Esophagus squamous epithelium (tissue), 5 donors: ENCODE measurements around the gene CSNK1G1. TPM values are rescaled to one million over a fixed set of nuclear protein-coding genes. Genes with fewer than 3 reads are reported as not detected.

Experiments
- DNase-seq: peaks from one replicate; lab custom pipeline; 2025; lab: John Stamatoyannopoulos, UW
- H3K27ac ChIP-seq, 4 donors: fragments of 200-600 bp; sonication (generic); one replicate each; pipeline ENCODE4 v1.5.1; 2016 to 2019; ENCODE audit warnings: mild to moderate bottlenecking in 1 of 4
- H3K27me3 ChIP-seq, 4 donors: fragments of 200-600 bp; sonication (generic); 1 replicate in 3 of 4; 2 replicates in 1 of 4; pipeline versions ENCODE4 v1.5.1 to v1.6.0; 2017 to 2021; ENCODE audit warnings: antibody characterized with exemption in 1 of 4
- H3K36me3 ChIP-seq, 3 donors: fragments of 200-600 bp; sonication (generic); one replicate each; pipeline ENCODE4 v1.5.1; 2016 to 2019
- H3K4me1 ChIP-seq, 3 donors: fragments of 200-600 bp; sonication (generic); one replicate each; pipeline ENCODE4 v1.5.1; 2017 to 2019
- H3K4me3 ChIP-seq, 4 donors: fragments of 200-600 bp; sonication (generic); 1 replicate in 3 of 4; 2 replicates in 1 of 4; pipeline ENCODE4 v1.5.1; 2016 to 2019; ENCODE audit warnings: mild to moderate bottlenecking in 2 of 4, moderate library complexity in 1 of 4
- H3K9me3 ChIP-seq, 3 donors: fragments of 200-600 bp; sonication (generic); one replicate each; pipeline ENCODE4 v1.5.1; 2016 to 2019
- POLR2A ChIP-seq, 4 donors: fragments of 450-650 bp; IDR thresholded peaks; one replicate each; pipeline ENCODE4 v1.6.1; 2017; ENCODE audit warnings: antibody characterized with exemption in 4 of 4, mild to moderate bottlenecking in 4 of 4, moderate library complexity in 3 of 4
- WGBS, 2 donors: methylation state at CpG; one replicate each; pipeline ENCODE4 v1.1.5; 2018; 5-methylcytosine and 5-hydroxymethylcytosine counted together
- intact Hi-C: fragments of 100-400 bp; cut with DNase I; formaldehyde crosslinking; loops from one replicate; pipeline ENCODE4 v1.15.0; 2022
- total RNA-seq, 4 donors: library from RNA; depleted of rRNA; stranded (reverse); fragments of >200 nt; gene quantifications; one replicate each; pipeline ENCODE4 v1.1.0, GENCODE V29; 2016
- TF ChIP-seq, protein P1 (sequence below), 6 experiments: fragments of 450-650 bp in 4 of 6; fragments of 200-600 bp in 2 of 6; sonication (generic) in 2 of 6; IDR thresholded peaks; one replicate each; pipeline ENCODE4 v1.5.1; 2016 to 2019; ENCODE audit warnings: antibody characterized with exemption in 6 of 6, mild to moderate bottlenecking in 4 of 6, moderate library complexity in 4 of 6
- donor health status: DM: yes; HTN: yes; CAD: no.

The CSNK1G1 gene
- total RNA-seq, 4 donors from 2014 or later, result 15.0 to 21.4 (median 16.8) TPM

DNA sequence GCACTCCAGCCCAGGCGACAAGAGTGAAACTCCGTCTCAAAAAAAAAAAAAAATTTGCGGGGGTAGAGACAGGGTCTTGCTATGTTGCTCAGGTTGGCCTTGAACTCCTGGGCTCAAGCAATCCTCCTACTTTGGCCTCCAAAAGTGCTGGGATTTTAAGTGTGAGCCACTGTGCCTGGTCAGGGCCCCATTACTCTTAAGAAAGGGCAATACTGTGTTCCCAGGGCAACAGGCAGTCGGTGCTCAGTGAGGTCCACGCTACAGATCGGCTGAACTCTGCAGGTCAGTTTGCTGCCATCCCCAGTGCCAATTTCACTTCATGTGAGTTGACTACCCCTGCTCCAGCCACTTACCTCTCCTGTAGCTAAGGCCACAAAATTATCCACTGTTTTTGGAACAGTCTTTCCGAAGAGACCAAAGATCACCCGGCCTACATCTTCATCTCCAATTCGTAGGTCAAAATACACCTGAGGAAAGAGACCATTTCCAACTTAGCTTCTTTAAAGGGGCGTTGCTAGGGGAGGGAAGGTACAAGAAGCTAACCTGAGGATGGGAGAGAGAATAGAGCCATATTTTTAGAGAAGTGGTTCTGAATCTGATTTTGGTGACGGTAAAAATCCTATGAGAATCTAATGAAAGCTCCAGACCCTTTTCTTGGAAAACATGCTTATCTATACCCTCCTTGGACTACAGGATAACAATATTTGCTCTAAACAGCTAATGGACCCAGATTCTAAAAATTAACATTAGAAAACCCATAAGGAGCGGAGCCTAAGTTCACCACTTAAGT is 194.1 kb downstream of the CSNK1G1 start:
- WGBS, 2 donors, result 41 to 42% methylated on average over 11 of the region's 12 CpGs
- peaks cover 37 to 50% (median 42%) of the 10 kb centered on the region in 3 donors for H3K36me3 ChIP-seq

DNA sequence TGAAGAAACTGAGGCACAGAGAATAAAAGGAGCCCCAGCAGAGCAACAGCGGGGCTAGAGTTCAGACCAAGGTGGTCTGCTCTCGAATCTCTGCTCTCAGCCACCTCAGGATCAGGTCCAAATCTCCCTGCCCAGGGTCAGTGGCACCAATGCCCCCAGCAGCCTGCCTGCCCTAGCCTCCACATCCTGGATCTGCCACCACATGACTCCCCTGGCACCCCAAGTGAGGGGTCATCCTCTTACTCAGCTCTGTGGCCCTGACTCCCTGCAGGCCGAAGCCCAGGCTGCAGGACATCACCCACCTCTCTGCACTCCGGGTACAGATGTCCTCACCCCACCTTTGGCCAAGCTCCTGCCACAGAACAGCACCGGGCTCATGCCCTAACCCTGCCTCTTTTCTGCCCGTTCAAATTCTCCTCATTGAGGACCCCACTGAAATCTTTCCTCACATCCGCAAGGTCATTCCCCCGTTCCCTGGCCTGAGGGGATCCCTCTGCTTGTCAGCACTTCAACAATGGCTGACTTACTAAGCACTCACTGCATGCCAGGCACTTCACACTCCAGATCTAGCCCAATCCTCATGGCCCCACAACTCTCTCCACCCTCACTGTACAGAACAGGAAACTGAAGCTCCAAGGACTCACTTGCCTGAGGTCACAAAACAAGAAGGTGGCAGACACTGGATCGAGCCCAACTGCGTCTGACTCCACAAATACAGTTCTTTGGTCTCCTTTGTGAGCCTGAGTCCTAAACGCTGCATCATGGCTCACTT is 197.4 kb downstream of the CSNK1G1 start:
- H3K27ac ChIP-seq, result no peak overlapping the region
- intact Hi-C loops, result loop anchor here (10.0 kb wide), 2 partner anchors 54 to 196 kb away; partner anchors contain the start of gene CSNK1G1
- H3K9me3 ChIP-seq, result no peaks in the 10 kb centered on the region
- TF ChIP-seq POLR2A (IDR thresholded peaks at IDR 0.05), result no peak
- TF ChIP-seq, protein P1, sequence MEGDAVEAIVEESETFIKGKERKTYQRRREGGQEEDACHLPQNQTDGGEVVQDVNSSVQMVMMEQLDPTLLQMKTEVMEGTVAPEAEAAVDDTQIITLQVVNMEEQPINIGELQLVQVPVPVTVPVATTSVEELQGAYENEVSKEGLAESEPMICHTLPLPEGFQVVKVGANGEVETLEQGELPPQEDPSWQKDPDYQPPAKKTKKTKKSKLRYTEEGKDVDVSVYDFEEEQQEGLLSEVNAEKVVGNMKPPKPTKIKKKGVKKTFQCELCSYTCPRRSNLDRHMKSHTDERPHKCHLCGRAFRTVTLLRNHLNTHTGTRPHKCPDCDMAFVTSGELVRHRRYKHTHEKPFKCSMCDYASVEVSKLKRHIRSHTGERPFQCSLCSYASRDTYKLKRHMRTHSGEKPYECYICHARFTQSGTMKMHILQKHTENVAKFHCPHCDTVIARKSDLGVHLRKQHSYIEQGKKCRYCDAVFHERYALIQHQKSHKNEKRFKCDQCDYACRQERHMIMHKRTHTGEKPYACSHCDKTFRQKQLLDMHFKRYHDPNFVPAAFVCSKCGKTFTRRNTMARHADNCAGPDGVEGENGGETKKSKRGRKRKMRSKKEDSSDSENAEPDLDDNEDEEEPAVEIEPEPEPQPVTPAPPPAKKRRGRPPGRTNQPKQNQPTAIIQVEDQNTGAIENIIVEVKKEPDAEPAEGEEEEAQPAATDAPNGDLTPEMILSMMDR (IDR thresholded peaks at IDR 0.05), result no peak
- DNase-seq, result no peak
- no peaks in the 10 kb centered on the region for H3K27me3 ChIP-seq
- peaks cover 50 to 79% (median 64%) of the 10 kb centered on the region in 3 donors for H3K36me3 ChIP-seq
- peaks cover 18 to 56% (median 30%) of the 10 kb centered on the region in 3 donors for H3K4me1 ChIP-seq
- 85 to 92% methylated on average over 8 to 11 of the region's 11 CpGs for WGBS, 2 donors
- no peak overlapping the region for H3K4me3 ChIP-seq

More for the DNA sequence above, 194.1 kb downstream of the CSNK1G1 start:
- H3K27me3 ChIP-seq, result no peaks in the 10 kb centered on the region
- H3K4me1 ChIP-seq, result peaks cover 18 to 52% (median 31%) of the 10 kb centered on the region in 3 donors
- H3K27ac ChIP-seq, result peak overlapping the region; percentile 84 to 95 (median 92)
- H3K9me3 ChIP-seq, result no peaks in the 10 kb centered on the region
- H3K4me3 ChIP-seq, result peak overlapping the region; percentile 63 to 99 (median 84)
- intact Hi-C loops, result loop anchor here (10.0 kb wide), 1 partner anchor 223 kb away; the partner anchor contains the start of genes PCLAF and TRIP4
- TF ChIP-seq, protein P1 (IDR thresholded peaks at IDR 0.05), result no peak
- TF ChIP-seq POLR2A (IDR thresholded peaks at IDR 0.05), result no peak
- DNase-seq, result no peak

DNA sequence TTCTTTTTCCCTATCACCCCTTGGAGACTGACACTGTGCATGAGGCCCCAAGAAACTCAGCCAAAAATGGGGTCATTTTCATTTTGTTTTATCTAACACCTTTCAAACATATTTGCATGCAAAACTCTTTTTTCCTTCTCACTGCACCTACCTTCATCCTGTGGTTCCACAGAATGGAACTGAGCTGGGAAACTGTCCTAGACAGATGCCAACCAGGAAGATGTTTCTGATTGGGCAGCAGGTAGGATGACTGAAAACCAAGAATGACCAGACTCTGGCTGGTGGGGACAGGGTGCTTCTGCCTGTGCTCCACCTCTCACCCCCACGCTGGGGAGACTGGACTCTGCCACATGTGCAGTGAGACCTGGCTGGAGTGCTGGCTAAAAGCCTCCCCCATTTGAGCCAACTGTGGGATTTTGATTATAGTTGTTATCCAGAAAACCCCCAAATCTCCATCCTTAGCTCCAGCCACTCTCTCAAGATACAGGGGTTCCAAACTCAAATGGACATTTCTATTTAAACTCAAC is 198.3 kb downstream of the CSNK1G1 start:
- peaks cover 18 to 60% (median 38%) of the 10 kb centered on the region in 3 donors for H3K4me1 ChIP-seq
- intact Hi-C loops, result loop anchor here (10.0 kb wide), 2 partner anchors 53 to 197 kb away; partner anchors contain the start of gene CSNK1G1
- TF ChIP-seq POLR2A (IDR thresholded peaks at IDR 0.05), result no peak
- TF ChIP-seq, protein P1 (IDR thresholded peaks at IDR 0.05), result no peak
- H3K27ac ChIP-seq, result no peak overlapping the region
- no peak overlapping the region for H3K4me3 ChIP-seq
- DNase-seq, result no peak
- H3K36me3 ChIP-seq, result peaks cover 50 to 79% (median 64%) of the 10 kb centered on the region in 3 donors
- H3K9me3 ChIP-seq, result no peaks in the 10 kb centered on the region
- peaks cover 0 to 8% (median 0%) of the 10 kb centered on the region in 4 donors for H3K27me3 ChIP-seq
- 83 to 100% methylated on average over 1 of the region's 1 CpG for WGBS, 2 donors

DNA sequence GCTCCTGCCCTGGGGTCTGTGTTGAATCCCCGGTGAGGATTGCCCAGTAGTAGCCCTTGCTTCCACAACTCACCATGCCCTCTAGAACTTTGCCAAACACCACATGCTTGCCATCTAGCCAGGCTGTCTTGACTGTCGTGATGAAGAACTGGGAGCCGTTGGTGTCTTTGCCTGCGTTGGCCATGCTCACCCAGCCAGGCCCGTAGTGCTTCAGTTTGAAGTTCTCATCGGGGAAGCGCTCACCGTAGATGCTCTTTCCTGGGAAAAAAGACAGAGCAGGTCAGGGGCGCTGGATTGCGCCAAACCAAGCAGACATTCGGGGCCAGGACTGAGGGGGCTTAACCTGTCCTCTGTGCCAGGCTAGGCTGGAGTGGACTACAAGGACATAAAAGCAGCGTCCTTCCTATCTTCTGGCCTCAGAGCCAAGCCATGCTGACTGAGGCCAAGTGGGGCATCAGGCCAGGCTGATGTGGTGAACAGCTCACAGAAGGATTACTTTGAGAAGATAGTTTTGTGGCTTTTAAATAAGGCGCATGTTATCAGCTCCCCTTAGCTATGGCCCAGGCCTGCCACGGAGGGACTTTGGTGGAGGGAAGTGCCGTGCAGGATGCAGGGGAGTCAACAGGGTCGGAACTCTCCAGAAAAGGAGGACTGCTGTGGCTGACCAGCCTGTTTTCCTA is 199.2 kb downstream of the CSNK1G1 start:
- DNase-seq, result no peak
- Histone ChIP-seq H3K9me3 (no peaks in the 10 kb centered on the region), H3K27me3 (peaks cover 0 to 17% (median 4%) of the 10 kb centered on the region in 4 donors), H3K4me1 (peaks cover 21 to 61% (median 40%) of the 10 kb centered on the region in 3 donors), H3K27ac (no peak overlapping the region), H3K36me3 (peaks cover 50 to 79% (median 64%) of the 10 kb centered on the region in 3 donors), H3K4me3 (no peak overlapping the region)
- intact Hi-C loops, result loop anchor here (10.0 kb wide), 2 partner anchors 52 to 198 kb away; partner anchors contain the start of gene CSNK1G1
- WGBS, 2 donors, result 90 to 92% methylated on average over 4 to 9 of the region's 16 CpGs
- TF ChIP-seq POLR2A (IDR thresholded peaks at IDR 0.05), result no peak
- TF ChIP-seq, protein P1 (IDR thresholded peaks at IDR 0.05), result no peak
